GM19468 (cell line): ENCODE measurements around the gene CNR2.
"Not testable (repeated sequence)": the region's sequence is repeated elsewhere in the genome, so short reads cannot be mapped to it uniquely, and the experiment has no call there.

Source experiments
- ATAC-seq: cut with Tn5 transposase; IDR thresholded peaks from one replicate; pipeline ENCODE4 v1.9.1; 2021; ENCODE audit warnings: mild to moderate bottlenecking, moderate library complexity, moderate number of reproducible peaks; ENCODE audit not compliant: unreplicated experiment; ENCODE audit errors: extremely low read depth

Gene CNR2

DNA sequence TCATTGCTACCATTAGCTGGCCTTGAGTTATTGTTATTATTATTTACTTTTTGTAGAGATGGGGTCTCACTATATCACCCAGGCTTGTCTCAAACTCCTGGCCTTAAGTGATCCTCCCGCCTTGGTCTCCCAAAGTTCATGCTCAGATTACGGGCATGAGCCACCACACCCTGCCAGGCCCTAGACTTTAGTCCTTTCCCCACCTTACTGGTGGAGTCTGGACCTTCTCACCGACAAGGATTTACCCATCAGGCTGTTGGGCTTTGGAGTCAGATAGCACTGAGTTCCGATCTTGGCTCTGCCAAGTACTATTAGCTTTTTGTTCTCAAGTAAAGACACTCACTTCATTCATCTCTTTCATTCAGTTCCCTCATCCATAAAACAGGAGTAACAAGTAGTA, 17.2 kb downstream of the CNR2 start:
- no peak for ATAC-seq

GRCh38 chr1:23895082-23895481, 18.1 kb downstream of the CNR2 start:
- no peak for ATAC-seq

DNA sequence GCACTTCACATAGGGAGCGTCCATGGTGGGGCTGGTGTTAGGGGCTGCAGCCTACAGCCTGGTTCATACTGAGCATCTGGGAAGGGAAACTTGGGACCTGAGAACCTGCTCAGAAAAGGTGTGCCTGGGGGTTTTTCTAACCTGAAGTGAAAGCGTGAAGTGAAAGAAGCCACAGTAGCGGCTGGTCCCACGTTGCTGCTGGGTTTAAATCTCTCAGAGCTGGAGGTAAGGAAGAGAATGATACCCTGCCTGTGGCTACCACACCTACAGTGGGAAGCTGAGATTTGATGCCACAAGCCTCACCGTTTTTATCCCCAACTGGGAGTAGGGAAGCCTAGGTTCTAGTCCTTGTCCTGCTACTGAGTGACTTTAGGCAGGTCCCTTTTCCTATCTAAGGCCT, 24.1 kb downstream of the CNR2 start:
- no peak for ATAC-seq

DNA sequence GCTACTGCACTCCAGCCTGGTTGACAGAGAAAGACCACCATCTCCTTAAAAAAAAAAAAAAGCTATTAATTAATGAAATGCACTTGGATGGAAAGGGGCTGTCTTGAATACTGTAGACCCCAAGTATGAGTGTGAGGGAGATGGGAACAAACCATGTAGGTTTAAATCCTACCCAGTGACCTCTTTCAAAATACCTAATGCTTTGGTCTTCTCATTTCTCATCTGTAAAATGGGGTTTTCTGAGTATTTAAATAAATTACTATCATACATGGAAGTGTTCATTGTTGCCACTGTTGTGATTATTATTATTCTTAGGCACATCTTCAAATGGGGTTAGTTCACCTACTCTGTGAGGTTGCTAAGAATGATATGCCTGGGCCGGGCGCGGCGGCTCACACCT, 27.9 kb downstream of the CNR2 start:
- ATAC-seq = no peak

DNA sequence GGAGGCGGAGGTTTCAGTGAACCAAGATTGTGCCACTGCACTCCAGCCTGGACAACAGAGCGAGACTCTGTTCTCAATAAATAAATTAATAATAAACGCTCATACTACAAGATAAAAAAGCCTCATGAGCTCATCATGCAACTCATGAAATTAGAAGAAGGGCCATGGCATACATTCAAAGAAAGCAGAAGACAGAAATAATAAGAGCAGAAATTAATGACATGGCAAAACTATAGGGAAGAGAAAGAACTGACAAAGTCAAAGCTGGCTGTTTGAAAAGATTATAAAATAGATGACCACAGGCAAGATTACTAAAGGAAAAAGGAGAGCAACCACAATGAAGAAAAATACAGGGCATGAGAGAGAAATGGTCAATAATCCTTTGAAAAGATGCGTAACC, 30.4 kb downstream of the CNR2 start:
- ATAC-seq = no peak

GRCh38 chr1:23879809-23880208, 33.4 kb downstream of the CNR2 start:
- no peak for ATAC-seq

GRCh38 chr1:23878668-23879067, 34.5 kb downstream of the CNR2 start:
- no peak for ATAC-seq

DNA sequence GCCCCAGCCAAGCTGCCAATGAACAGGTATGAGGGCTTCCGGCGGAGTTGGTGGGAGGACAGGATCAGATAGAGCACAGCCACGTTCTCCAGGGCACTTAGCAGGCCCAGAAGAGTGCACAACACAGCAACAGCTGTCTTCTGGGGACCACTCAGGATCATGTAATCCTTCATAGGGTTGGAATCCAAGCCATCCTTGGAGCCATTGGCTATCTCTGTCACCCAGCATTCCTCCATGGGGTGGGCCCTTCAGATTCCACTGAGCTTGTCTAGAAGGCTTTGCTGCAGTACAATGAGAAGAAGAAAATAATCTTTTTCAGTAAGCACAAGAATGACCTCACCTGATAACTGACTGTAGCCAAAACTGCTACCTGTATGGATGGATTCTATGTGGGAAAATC, 37.8 kb downstream of the CNR2 start:
- ATAC-seq = no peak

GRCh38 chr1:23872421-23872820, 40.7 kb downstream of the CNR2 start:
- ATAC-seq = no peak

GRCh38 chr1:23869051-23869450, 44.1 kb downstream of the CNR2 start:
- ATAC-seq = no peak

DNA sequence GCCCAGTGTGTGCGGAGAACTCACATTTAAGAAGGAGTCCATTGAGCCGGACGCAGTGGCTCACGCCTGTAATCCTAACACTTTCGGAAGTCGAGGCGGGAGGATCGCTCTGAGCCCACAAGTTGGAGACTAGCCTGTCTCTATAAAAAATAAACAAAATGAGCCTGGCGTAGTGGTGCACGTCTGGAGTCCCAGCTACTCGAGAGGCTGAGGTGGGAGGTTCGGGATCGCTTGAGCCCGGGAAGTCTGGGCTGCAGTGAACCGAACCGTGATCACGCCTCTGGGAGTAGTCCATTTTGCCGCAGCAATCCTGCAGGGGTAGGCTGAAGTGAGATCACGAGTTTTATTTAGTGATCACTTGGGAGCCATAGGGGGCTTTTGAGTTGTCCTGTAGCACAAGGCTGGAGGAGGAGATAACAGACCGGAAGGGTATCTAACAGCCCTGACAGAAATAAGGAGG, 44.6 kb downstream of the CNR2 start:
- no peak for ATAC-seq

- ATAC-seq = peak; percentile 93
These were observed 45.1 kb downstream of the CNR2 start, which contains the start of gene FUCA1 for GRCh38 chr1:23867895-23868556. FUCA1 (minus strand) TSS chr1:23868290; CDS start chr1:23868286, 4 bp downstream.

DNA sequence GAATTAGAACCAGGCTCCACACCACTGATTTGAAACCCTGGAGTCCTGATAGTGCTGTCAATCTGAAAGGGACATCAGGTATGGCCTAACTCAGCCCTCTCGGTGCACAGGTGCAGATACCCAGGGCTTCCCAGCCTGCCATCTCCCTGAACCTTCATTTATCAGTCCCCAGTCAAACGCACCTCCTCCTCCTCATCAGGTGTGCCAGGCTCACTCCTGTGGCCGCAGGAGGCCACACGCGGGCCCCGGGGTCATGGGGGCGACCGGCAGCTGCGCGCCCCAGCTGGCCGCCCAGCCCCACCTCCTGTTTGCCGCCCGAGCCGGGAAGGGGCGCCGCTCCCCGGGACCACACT, 45.6 kb downstream of the CNR2 start:
- ATAC-seq = no peak

DNA sequence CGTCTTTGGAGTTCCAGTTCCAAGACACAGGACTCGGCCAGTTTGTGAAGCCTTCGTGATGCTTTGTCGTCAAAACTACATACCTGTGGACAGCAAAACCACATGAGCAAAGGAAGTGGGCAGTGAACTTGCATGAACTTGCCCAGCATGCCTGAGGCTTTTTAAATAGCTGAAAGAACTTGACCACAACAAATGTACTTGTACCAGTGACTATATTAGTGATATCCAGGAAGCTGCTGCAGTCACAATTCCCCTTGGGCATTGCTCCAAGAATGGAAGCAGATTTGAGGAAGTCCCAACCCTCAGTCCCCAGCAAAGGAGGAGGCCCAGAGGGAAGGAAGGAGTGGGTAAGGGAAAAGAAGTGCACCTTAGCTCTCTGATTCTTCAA, 47.6 kb downstream of the CNR2 start:
- ATAC-seq = no peak

DNA sequence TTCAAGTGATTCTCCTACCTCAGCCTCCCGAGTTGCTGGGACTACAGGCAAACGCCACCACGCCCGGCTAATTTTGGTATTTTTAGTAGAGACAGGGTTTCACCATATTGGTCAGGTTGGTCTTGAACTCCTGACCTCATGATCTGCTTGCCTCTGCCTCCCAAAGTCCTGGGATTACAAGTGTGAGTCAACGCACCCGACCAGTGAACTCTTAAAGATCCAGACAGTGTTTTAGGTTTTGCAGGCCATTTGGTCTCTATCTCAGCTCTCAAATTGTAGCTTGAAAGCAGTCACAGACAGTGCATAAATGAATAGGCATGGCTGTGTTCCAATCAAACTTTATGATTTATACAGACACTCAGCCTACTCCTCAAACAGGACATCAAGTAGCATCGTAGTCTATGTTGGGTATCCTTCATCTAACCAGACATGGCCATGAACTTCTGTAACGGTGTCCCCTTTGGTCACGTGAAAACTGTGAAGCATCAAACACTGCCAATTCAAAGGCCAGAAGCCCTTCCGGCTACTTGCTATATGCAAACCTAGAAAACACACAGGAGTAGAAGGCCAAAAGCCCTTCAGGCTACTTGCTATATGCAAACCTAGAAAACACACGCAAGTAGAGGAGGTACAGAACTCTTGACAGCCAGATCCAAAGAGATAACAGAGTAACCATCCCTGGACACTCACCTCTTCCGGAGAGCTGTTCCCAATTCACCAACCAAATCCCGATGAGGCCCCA, 48.2 kb downstream of the CNR2 start:
- no peak for ATAC-seq

DNA sequence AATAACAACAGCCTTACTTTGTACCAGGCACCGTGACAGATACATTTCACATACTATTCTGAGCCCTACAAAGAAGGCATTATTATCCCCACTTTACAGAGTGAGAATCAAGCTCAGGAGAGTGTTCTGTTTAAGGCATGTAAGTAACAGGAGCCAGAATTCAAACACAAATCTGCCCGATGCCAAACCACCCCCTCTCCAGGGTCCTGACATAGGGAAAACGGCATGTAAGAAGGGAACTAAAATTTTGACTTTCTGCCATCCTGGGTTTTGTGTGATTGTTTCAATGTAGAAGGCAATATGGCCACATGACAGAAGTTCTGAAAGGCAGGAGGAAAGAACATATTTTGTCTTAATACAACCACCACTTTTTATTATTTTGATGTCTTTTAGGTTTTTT, 50.5 kb downstream of the CNR2 start:
- no peak for ATAC-seq

- no peak for ATAC-seq
These were observed 58.6 kb downstream of the CNR2 start for GRCh38 chr1:23854568-23854967.

- not testable (repeated sequence) for ATAC-seq
These were observed 60.0 kb downstream of the CNR2 start for GRCh38 chr1:23853124-23853523.

GRCh38 chr1:23851406-23851805, 61.8 kb downstream of the CNR2 start:
- not testable (repeated sequence) for ATAC-seq

DNA sequence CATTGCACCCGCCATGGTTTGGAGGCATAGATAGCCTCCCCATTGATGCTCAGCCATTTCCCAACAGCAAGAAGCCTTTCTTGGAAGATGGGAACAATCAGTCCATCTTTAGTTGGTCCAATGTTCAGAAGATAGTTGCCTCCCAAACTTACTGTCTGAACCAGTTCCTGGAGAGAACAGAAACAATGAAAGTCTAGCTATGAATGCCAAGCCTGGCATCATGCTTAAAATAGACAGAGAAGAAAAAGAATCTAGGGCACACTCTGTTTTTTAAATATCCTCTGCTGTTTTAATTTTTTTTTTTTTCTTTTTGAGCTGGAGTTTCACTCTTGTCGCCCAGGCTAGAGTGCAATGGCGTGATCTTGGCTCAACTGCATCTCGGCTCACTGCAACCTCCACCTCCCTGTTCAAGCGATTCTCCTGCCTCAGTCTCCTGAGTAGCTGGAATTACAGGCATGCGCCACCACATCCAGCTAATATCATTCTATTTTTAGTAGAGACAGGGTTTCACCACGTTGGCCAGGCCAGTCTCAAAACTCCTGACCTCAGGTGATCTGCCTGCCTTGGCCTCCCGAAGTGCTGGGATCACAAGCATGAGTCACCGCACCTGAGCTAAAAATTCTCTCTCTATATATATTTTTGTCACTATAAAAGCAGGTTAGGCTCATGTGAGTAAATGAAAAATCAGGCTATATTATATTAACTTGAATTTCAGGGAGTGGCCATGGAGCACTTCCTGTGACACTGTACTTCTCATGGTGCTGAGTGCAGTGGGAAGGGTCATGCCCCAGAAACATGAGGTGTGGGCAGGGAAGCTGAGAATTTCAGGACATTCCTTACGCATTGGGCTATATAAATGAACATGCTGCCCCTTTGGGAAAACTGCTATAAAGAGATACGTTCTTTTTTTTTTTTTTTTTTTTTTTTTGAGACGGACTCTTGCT, 64.2 kb downstream of the CNR2 start:
- ATAC-seq = no peak
